ENCODE data around the gene ASB4.
A peak's percentile ranks its signal among the peaks of the same experiment; 100 is the strongest.
"Not testable (repeated sequence)": the region's sequence is repeated elsewhere in the genome, so short reads cannot be mapped to it uniquely, and the experiment has no call there.

Gene ASB4, protein sequence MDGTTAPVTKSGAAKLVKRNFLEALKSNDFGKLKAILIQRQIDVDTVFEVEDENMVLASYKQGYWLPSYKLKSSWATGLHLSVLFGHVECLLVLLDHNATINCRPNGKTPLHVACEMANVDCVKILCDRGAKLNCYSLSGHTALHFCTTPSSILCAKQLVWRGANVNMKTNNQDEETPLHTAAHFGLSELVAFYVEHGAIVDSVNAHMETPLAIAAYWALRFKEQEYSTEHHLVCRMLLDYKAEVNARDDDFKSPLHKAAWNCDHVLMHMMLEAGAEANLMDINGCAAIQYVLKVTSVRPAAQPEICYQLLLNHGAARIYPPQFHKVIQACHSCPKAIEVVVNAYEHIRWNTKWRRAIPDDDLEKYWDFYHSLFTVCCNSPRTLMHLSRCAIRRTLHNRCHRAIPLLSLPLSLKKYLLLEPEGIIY

DNA sequence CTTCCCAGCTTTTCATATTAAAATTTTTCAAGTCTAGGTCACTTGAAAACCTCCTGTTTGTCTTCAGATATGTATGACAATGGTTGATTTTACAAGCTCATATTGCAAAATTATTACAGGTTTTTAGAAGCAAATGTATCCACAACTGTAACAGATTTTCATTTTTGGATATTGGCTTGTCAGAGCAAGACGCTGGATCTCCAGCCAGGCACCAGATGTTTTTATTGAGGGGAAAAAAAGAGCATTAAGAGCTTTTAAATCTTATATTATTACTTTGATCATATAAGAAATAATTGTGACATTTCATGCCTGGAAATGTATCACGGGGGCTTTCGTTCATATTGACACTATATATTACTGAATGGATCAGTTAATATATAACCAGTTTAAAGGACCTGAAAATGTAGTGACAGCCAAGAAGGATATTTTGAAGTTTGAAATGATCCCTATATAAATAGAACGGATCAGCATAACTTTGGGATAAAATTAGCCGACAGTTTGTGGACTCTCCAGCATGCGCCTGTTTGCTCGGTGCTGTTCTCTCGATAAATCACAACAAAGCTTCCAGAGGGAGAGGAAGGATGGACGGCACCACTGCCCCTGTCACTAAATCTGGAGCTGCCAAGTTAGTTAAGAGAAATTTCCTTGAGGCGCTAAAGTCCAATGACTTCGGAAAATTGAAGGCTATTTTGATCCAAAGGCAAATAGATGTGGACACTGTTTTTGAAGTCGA lies at the start of gene ASB4:
Gene ASB4 (plus strand): TSS at position 553 of the 733 bp plus-strand sequence. CDS start 29 bp downstream, at position 582.
- DNase-seq (ENCODE audit: low spot score): no peak

DNA sequence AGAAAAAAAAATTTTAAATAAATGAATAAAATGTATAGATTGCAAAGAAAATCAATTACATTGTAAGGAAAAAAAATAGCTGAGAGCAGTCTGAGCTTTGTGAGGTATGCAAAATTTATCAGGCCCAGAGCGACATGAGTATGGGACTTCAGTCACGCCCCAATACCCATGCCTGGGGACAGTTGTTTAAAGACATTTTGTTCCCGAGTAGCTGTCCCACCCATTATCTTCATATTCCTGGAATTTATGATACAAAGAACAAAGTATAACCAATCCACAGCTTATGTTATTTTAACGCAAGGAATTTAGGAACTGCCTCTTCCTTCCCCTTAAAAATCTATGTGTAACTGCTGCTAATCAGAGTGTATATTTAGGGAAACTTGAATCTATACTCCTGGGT lies 49.3 kb upstream of the ASB4 start:
- DNase-seq (ENCODE audit: low spot score): no peak

DNA sequence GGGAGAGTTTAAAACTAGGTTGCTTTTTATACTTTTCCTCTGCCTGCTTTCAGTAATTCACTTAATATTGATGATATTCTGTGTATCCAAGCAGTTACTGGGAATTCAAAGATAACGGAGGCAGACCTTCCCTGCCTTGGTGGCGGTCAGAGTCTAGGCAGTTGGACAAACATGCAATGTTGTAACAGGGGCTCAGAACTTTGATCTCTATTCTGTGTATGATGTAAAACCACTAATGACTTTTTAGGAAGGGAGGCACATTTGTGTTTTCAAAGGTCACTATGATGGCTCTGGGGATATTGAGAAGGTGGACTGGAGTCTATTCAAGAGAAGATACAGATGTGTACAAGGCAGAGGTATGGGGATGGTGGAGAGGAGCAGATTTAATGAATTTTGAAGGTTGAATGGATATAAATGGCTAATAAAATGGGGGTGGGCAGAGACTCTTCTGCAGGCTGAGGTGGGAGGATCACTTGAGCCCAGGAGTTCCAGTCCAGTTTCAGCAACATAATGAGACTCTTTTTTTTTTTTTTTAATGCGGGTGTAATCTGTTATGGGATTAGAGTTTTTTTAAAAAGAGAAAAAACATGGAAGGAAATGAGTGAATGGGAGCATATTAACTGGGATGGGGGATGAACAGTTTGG lies 45.2 kb upstream of the ASB4 start:
- no peak for DNase-seq (ENCODE audit: low spot score)

DNA sequence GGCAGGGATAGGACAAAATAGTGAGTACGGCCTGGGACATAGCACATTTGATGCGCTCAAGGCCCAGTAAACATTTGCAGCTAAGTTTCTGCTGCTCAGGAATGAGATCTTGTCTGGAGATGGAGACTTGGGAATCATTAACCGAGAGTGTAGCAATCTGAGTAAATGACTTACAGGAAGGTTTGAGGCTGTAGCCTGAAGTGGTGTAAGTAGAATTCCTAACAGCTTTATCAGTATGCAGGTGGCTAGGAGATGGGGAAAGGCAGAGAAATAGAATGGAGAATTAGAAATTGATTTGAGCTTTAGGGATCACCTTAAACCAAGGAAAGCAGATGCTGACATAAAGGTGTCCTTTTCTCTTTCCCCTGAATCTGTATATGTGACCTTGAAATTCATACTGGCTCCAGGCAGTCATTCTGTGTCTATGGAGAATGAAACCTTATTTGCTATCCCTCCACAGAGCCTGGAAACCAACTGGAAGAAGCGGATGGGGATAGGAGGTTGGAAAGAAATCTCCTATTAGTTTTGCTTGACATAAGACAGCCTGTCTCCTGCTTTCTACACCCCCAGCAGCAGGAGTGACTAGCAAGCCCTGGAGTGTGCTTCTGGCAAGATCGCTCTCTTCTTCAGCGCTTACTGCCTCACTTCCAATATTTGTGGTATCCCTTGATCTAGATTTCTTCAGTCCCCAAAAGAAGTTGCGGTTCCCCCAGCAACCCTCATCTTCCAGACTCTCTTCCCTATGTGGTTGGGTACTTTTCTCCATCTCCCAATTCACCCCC lies 44.5 kb upstream of the ASB4 start:
- DNase-seq (ENCODE audit: low spot score): no peak

DNA sequence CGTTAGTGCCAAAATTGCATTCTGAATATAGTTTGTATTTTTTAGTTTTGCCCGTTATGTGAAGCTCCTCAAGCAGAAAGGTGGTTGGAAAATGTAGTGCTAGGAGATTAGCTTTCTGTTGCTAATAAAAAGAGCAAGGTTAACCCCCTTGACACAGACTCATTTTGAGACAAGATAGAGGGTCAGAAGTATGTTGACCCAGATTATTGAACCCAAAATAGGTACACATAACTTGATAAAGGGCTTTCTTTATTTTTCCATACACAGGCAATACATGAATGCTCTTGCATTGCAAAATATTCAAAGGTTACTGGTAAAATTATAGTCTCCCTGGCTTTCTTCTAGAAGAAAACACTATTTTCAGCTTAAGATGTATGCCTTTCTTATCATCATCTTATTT lies 40.9 kb upstream of the ASB4 start:
- no peak for DNase-seq (ENCODE audit: low spot score)

DNA sequence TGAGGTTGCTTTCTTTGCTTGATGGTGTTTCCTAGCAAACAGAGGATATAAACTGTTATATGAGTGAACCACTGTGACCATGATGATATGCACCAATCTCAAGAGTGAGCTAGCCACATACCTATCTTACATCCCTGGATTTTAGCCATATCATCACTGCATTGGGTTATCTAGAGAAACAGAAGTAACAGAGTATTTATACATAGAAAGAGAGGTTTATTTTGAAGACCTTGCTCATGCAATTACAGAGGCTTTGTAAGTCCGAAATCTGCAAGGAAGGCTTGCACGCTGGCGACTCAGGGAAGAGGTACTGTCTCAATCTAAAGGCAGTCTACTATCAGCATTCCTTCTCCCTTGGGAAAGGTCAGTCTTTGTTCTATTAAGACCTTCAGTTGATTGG lies 39.1 kb upstream of the ASB4 start:
- DNase-seq (ENCODE audit: low spot score): no peak

DNA sequence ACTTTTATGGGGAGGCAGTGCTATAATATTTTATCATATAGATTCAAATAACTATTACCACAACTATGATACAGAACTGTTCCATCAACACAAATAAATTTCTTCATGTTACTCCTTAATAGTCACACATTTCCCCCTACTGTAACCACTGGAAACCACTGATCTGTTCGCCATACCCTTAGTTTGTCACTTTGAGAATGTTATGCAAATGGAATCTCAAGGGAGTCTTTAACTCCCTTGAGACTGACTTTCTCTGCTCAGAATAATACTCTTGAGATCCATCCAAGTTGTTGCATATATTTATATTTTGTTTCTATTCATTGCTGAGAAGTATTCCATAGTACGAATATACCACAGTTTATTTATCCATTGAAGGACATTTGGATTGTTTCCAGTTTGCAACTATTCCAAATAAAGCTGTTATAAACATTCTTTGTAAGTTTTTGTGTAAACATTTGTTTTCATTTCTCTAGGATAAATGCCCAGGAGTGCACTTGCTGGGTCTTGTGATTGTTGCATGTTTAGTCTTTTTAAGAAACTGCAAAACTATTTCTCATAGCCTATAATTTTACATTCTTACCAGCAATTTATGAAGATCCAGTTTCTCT lies 31.2 kb upstream of the ASB4 start:
- no peak for DNase-seq (ENCODE audit: low spot score)

DNA sequence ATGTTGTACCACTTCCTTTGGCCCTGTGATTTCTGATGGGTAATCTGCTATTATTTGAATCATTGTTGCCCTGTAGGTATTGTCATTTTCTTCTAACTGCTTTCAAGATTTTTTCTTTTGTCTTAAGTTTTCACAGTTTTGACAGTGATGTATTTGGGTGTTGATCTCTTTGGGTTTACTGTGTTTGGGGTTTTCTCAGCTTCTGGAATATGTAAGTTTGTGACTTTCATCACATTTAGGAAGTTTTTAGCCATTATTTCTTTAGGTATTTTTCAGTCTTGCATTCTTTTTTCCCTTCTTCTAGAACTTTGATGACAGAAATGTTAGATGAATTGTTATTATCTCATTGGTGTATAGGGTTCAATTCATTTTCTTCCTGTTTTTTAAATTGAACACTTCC lies 27.8 kb upstream of the ASB4 start:
- no peak for DNase-seq (ENCODE audit: low spot score)

DNA sequence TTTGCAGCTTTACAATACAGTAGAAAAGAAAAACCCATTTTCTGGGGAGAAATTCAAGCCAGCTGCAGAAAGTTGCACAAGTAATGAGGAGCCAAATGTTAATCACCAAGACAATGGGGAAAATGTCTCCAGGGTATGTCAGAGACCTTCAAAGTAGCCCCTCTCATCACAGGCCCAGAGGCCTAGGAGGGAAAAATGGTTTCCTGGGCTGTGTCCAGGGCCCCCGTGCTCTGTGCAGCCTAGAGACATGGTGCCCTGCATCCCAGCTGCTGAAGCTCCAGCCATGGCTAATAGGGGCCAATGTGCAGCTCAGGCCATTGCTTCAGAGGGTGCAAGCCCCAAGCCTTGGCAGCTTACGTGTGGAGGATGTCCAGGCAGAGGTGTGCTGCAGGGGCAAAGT lies 25.1 kb upstream of the ASB4 start:
- DNase-seq (ENCODE audit: low spot score): not testable (repeated sequence)

DNA sequence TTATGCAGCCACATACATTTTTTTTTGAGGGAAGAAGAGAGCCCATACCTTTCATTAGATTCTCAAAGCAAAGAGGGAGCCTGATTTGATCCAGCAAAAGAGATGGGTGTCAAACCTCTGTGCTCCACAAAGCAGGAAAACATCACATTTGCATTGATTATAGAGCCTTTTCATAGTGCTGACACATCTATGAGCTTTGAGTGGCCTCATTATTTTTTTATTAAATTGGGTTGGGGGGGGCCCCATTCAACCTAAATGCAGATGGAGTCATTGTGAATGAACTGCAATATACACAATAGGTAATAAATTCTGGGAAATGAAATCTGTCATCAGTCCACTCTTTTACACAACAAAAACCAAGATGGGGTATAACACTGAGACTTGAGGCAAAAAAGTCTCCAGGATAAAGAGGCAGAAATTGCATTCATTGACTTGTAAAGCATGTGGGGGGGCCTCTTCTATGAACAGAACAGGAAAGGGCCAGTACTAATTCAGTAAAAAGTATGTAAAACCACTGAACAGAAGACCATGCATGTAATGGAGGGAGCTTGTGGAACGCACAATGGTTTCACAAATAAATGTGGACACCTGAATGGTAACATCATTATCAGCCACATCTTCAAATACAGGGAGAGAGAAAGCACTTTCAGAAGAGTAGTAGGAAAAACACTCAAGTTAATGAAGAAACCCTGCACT lies 17.7 kb upstream of the ASB4 start:
- DNase-seq (ENCODE audit: low spot score): no peak

DNA sequence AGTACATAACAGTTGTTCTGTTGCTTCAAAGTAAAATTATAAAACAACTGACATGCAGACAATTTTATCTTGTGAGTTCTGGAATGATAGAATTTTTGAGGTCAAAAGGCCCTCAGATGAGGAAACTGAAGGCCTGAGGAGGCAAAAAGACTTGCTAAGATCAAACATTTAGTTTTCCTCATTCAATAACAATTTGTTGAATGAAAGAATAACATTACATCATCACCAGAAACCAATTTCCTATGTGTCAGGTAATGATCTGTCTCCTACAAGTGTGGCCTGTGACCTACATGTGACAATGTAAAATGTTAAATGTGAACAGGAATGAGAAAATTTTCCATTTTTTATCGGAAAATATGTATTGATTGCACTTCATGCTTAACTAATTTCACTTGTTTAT lies 16.6 kb upstream of the ASB4 start:
- DNase-seq (ENCODE audit: low spot score): no peak

DNA sequence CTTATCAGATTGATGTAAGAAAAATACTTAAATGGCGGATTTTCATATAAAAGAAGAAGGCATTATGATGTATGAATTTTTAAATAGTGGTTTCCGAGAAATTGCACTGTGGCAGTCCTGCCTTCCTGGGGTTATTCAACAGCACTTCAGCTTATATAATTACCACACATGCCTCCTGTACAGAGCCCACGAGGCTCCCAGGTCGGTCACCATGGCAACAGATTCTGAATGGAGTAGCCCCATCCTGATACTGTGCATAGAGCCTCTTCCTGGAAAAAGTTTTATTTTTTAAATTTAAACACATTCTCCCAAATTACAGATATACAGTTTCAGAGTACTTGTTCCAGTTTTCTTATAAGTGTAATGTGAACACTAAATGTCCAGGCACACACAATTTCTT lies 15.9 kb upstream of the ASB4 start:
- DNase-seq (ENCODE audit: low spot score): no peak

DNA sequence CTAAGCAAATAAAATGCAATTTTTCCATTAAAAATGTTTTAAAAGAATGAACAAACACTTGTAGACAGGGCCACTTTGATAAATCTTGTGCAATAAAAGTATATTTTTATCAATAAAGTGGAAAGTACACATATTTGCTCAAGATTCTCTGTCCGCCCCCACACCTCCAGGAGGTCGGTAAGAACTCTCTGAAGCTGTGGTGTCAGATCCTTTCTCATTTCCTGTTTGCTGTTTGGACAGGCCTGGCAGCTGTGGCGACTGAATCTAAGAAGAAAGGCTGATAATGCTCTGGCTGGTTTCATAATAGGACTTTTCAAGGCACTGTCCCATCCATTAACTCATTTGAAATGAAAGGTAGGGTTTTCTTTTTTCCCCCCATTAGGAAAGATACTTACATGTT lies 15.3 kb upstream of the ASB4 start:
- DNase-seq (ENCODE audit: low spot score): no peak

DNA sequence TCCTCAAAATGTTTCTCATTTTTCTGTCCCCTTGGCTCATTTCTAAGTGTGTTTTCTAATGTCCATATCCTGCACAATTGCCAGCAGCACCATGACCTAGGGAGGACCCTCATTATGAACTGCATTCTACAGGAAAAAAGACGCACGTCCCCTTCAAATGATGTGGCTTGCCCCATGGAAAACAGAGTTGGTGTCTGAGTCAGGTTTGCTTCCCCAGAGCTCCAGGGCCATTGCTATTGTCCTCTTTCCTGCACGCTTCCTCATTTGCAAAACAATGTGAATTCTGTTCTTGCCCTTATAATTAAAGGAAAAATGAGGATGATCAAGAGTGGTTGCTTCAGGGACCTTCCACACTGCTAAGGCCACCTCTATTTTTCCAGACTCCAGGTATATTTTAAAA lies 14.7 kb upstream of the ASB4 start:
- no peak for DNase-seq (ENCODE audit: low spot score)

DNA sequence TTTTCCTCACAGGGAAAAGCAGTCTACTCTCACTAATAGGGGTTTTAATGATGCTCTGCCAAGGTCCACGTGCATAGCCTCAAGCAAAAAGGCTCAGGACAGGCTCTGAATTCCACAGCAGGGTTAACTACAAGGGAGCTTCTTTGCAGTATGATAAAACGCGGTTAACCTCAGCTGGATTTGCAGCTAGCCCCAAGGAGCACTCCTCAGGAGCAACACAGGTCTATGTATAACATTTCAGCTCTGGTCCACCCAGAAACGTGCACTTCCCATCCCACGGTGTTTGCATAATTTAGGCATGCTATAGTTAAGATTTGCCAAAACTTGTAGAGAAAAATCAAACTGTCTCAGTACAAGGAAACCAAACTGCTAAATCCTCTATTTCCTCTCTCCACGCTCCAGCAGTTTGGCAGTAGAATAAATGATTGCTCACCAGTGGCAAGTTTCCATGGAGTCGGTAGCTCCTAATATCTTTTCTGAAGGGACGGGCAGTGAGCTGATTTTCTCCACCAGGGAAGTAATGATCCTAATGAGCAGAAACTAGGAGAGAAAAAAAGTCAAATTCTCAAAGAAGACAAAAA lies 13.1 kb upstream of the ASB4 start:
- DNase-seq (ENCODE audit: low spot score): peak; percentile 54

DNA sequence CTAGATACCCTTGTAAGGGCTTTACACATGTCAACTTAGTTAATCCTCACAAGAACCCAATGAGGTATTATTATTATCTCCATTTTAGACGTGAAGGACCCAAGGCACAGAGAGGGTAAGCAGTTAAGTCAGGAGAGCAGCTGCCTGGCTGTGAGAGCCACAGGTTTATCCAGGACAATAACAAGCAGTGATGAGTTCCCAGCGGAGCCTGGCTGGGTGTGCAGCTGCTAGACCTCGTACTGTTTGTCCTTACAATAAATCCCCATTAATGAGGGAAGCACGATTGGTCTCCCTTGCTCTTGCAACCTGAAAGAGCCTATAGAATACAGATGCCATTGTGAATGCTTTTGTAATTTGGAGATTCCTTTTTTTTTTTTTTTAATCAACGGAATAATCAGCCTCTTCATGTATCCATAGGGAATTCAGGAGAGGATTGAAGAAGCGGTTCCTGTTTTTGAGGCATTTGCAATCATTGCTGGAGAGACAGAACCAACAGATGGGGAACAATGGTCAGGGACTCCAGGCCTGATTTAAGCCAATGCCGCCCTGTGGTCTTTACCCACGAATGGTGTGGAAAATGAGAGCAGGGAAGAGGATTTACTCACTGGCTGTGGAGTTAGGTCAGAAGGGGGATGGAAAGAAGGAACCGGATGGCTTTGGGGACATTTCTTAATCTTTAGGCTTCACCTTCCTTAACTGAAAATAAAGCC lies 12.3 kb upstream of the ASB4 start:
- no peak for DNase-seq (ENCODE audit: low spot score)

DNA sequence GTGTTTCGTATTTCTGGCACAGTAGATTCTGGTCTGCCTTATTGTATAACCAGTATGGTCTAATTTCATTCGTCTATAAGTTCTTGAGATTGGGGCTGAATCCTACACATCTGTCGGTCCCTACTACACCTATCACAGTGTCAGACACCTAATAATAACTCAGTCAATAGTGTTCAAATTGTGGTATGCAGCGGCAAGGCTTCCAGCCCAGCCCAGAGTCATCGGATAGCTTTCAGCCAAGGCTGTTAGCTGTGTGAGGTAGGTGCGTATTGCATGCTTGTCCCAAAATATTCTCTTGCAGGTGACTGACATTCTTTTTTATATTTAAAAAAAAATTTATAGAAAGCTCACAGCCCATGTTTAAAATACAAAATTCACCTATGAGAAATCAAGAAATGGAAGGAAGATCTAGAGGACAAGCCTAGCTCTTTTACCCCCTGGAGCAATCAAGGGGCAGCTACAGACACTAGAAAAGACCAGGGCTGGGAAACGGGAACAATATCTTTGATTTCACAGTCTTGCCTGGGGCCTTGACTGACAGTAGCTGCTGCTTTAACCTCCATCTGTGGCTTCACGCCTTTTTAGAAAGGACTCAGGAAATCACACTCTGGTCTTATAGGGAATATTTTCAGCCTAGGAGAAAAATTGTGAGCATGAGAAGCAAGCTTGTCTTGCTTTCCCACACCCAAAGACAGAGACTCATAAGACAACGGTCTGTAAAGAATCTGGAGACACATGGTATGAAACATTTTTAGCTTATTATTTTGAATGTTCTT lies 9.5 kb upstream of the ASB4 start:
- no peak for DNase-seq (ENCODE audit: low spot score)

DNA sequence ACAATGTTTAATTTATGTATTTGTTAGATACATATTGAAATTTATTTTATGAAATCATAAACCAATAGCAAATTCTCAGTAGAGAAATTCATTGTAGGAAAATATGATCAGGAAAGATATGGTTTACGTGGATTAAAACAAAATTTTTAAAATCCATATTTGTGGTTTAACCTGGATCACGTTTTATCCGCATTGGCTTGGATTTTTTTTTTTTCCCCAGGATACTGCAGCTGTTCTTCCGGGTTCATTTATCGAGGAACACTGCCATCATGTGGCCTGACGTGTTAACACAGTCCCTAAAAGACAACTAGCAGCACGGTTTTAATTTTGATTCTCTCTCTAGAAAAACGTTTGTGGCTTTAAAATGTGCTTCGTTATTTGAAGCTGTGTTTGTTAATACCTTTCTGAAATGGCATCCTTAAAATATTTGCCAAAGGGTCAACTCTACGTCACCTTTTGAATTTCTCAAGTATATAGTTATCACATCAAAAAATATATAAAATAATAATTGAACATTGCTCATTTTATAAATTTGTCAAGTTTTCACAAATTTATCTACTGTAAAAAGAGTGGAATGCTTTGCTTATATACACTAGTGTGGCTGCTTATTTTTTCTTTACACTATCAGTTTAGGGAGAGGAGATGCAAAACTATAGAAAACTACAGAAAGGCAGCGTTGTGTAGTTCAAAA lies 8.7 kb upstream of the ASB4 start:
- DNase-seq (ENCODE audit: low spot score): peak; percentile 88

Data from Ammon's horn (tissue), 1 donor.